Right lobe of liver (tissue), 6 donors: ENCODE measurements around the gene PPP1R14C. TPM values are rescaled to one million over a fixed set of nuclear protein-coding genes. Genes with fewer than 3 reads are reported as not detected.

ENCODE experiments used
- ATAC-seq, 4 donors: fragments of 200-7000 bp; cut with Tn5 transposase; one replicate each; pipeline ENCODE4 v1.9.1; 2020; ENCODE audit warnings: mild to moderate bottlenecking in 4 of 4, moderate library complexity in 4 of 4
- DNase-seq, 3 donors: peaks; one replicate each; pipeline ENCODE4 v3.0.0-alpha.2; 2020
- H3K27ac ChIP-seq, 3 donors: fragments of 200-600 bp; one replicate each; pipeline ENCODE4 v1.8.0; 2022
- H3K27me3 ChIP-seq, 2 donors: fragments of 200-600 bp; one replicate each; pipeline ENCODE4 v1.8.0; 2022
- H3K36me3 ChIP-seq, 4 donors: fragments of 200-600 bp; sonication (generic) in 1 of 4; one replicate each; pipeline versions ENCODE4 v1.5.1 to v1.8.0; 2017 to 2022; ENCODE audit warnings: control low read depth in 1 of 4
- H3K4me1 ChIP-seq, 4 donors: fragments of 200-600 bp; sonication (generic) in 1 of 4; one replicate each; pipeline versions ENCODE4 v1.5.1 to v1.8.0; 2017 to 2022; ENCODE audit warnings: control low read depth in 1 of 4
- H3K4me3 ChIP-seq, 3 donors: fragments of 200-600 bp; one replicate each; pipeline ENCODE4 v1.8.0; 2022
- H3K9me3 ChIP-seq, 4 donors: fragments of 200-600 bp; sonication (generic) in 1 of 4; one replicate each; pipeline versions ENCODE4 v1.5.1 to v1.8.0; 2017 to 2022; ENCODE audit warnings: control low read depth in 1 of 4
- POLR2A ChIP-seq: fragments of 450-650 bp; IDR thresholded peaks from one replicate; pipeline ENCODE4 v1.6.1; 2017; ENCODE audit warnings: antibody characterized with exemption, mild to moderate bottlenecking
- WGBS: methylation state at CpG from one replicate; pipeline ENCODE4 v1.1.6; 2018; ENCODE audit warnings: low coverage, low lambda C conversion rate; ENCODE audit not compliant: insufficient coverage; ENCODE audit errors: missing lambda C conversion rate; 5-methylcytosine and 5-hydroxymethylcytosine counted together
- intact Hi-C, 2 donors: fragments of 100-400 bp; cut with DNase I; formaldehyde crosslinking; loops; one replicate each; pipeline versions ENCODE4 v1.11.2 to v1.14.1; 2022
- total RNA-seq, 6 experiments: library from RNA; depleted of rRNA in 2 of 6; stranded (reverse); fragments of >200 nt in 2 of 6; fragmentation: NEBNext Ultra II Directional in 3 of 6; extraction: Animal tissue kit (Norgen Biotek cat#: 25700) in 3 of 6; gene quantifications; one replicate each; pipeline versions ENCODE4 v1.1.0 to v1.2.4, GENCODE V29; 2016 to 2023
- TF ChIP-seq, protein P1 (sequence below), 4 donors: fragments of 200-600 bp in 3 of 4; fragments of 450-650 bp in 1 of 4; IDR thresholded peaks; one replicate each; pipeline versions ENCODE4 v1.5.1 to v1.8.0; 2016 to 2022; ENCODE audit warnings: antibody characterized with exemption in 4 of 4, mild to moderate bottlenecking in 2 of 4
- donor health status: DM: no; HTN: yes; CAD: no.
- donor health status: DM: no; HTN: no; CAD: no.
- donor health status: DM: no; HTN: no; CAD: no.
- donor health status: DM: no; HTN: yes; CAD: no.
- donor health status: DM: no; HTN: yes; CAD: no.

Gene PPP1R14C
- total RNA-seq, 6 experiments from 2014 or later, result not detected

DNA sequence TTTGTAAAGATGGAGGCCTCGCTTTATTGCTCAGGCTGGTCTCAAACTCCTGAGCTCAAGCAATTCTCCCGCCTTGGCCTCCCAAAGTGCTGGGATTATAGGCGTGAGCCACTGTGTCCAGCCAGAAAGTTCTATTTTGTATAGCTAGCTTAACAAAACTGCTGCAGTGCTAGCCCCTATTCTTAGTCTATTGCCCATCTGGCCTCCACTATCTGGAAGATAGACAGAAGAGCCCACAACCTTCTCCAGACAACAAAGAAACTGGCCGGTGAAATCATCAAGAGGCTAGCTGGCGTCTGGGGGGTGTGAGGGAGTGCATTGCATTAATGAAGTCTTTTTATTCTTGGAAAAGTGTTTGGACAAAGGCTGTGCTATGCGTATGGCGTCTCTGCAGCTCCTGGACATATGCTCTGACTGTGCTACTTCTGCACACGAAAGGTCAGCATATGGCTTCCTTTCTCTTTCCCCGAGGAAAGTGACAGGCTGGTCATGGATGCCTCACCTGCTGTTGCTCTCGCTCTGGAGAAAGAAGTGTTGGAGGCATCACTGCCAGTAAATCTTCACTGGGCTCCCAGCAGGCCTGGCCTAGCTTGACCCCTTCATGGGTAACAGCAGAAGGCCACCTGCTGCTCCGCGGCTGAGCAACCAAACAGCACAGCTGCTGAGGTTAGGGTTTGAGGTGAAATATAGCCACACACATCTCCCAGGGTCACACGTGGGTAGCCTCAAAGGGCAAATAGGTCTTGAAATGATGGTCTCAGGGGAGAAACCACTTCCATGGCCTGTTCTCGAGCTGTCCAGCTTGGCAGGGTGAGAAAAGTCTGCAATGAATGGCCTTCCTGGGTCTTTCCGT lies 130.8 kb downstream of the PPP1R14C start:
- ATAC-seq, result no peak
- Histone ChIP-seq H3K27me3 (no peaks in the 10 kb centered on the region), H3K9me3 (no peaks in the 10 kb centered on the region), H3K36me3 (no peaks in the 10 kb centered on the region), H3K27ac (no peak overlapping the region), H3K4me1 (no peaks in the 10 kb centered on the region), H3K4me3 (no peak overlapping the region)
- no peak for DNase-seq
- TF ChIP-seq, protein P1, sequence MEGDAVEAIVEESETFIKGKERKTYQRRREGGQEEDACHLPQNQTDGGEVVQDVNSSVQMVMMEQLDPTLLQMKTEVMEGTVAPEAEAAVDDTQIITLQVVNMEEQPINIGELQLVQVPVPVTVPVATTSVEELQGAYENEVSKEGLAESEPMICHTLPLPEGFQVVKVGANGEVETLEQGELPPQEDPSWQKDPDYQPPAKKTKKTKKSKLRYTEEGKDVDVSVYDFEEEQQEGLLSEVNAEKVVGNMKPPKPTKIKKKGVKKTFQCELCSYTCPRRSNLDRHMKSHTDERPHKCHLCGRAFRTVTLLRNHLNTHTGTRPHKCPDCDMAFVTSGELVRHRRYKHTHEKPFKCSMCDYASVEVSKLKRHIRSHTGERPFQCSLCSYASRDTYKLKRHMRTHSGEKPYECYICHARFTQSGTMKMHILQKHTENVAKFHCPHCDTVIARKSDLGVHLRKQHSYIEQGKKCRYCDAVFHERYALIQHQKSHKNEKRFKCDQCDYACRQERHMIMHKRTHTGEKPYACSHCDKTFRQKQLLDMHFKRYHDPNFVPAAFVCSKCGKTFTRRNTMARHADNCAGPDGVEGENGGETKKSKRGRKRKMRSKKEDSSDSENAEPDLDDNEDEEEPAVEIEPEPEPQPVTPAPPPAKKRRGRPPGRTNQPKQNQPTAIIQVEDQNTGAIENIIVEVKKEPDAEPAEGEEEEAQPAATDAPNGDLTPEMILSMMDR (IDR thresholded peaks at IDR 0.05), result no peak
- TF ChIP-seq POLR2A, result no peak
- 68% methylated on average over 13 of the region's 15 CpGs for WGBS
- intact Hi-C loops, result no loop called here

DNA sequence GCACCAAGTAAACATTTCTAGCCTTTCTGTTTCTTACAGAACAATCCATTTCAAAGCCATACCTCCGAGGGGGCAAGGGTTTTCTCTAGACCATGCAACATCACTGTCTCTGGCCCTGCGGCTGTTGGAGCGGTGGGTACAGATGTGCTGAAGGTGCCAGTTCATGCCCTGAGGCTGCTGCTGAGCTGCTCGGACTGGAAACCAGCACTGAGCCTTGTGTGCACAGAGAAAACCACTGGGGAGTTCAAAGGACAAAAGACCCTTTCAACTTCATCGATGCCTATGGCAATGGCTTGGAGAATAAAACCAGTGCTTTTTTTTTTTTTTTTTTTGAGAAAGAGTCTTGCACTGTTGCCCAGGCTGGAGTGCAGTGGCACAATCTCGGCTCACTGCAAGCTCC lies 132.6 kb downstream of the PPP1R14C start:
- H3K27me3 ChIP-seq, result no peaks in the 10 kb centered on the region
- no peak overlapping the region for H3K27ac ChIP-seq
- DNase-seq (no peak), ATAC-seq (no peak)
- intact Hi-C loops, result no loop called here
- no peaks in the 10 kb centered on the region for H3K4me1 ChIP-seq
- H3K9me3 ChIP-seq, result no peaks in the 10 kb centered on the region
- TF ChIP-seq POLR2A, result no peak
- TF ChIP-seq, protein P1 (IDR thresholded peaks at IDR 0.05), result no peak
- WGBS, result 67% methylated on average over 3 of the region's 6 CpGs
- no peaks in the 10 kb centered on the region for H3K36me3 ChIP-seq
- no peak overlapping the region for H3K4me3 ChIP-seq

DNA sequence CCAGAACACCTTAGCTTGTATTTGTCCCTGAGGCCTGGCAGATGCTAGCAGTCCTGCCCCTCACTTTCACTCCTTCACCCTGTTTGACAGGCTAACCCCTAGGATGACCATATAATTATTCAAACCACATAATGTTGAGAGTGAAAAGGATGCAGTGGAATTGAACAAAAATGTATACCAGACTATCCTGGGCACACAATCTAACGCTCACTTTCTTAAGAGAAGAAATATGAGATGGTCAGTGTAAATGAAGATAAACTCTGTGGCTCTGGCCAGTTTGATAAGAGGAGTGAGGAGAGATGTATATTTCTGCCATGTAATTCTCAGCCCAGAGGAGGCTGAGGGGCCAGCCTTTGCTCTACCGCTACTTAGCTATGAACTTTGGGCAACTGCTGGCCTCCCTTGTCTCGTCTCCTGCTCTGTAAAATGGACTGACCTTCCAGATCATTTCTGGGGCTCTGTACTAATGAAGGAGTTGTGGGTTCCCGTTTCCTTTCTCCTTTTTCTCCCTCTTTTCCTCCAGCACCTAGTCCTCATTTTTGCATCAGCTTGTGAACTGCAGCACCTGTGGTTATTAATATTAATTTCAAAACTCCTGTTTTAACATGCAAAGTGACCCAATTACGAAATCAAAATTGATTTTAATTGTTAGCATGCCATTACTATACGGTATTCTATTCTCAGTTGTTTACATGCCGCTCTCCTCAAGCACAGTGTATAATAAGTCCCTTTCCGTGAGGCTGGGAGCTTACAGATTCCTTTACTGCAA lies 133.5 kb downstream of the PPP1R14C start:
- Histone ChIP-seq H3K9me3 (no peaks in the 10 kb centered on the region), H3K4me1 (no peaks in the 10 kb centered on the region), H3K27me3 (no peaks in the 10 kb centered on the region), H3K36me3 (no peaks in the 10 kb centered on the region), H3K4me3 (no peak overlapping the region), H3K27ac (no peak overlapping the region)
- ATAC-seq (no peak), DNase-seq (no peak)
- intact Hi-C loops, result no loop called here
- no peak for TF ChIP-seq POLR2A
- TF ChIP-seq, protein P1 (IDR thresholded peaks at IDR 0.05), result no peak
- WGBS, result 49% methylated on average over 6 of the region's 8 CpGs

DNA sequence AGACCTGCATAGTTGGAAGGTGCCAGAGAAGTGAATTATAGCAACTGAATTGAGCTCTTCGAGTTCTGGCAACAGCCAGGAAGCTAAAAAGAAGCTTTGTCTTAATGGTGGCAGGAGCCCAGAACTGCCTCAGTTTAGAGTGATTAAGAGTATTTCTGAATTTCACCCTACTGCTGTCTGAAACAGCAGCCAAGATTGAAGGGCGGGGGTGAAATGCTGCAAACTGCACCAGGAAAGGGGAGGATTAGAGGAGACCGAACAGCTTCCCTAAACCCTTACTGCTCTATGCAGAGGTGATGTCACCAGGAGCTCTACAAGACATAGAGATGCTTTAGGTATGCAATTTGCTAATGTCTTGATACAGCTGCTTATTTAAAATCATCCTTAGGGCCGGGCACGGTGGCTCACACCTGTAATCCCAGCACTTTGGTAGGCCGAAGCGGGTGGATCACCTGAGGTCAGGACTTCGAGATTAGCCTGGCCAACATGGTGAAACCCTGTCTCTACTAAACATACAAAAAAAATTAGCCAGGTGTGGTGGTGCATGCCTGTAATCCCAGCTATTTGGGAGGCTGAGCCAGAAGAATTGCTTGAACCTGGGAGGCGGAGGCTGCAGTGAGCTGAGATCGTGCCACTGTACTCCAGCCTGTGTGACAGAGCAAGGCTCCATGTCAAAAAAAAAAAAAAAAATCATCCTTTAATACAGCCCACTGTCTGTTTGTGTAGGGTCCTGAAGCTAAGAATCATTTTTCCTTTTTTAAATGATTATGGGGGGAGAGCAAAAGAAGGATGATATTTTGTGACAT lies 134.3 kb downstream of the PPP1R14C start:
- H3K27me3 ChIP-seq, result no peaks in the 10 kb centered on the region
- no peaks in the 10 kb centered on the region for H3K4me1 ChIP-seq
- no peak overlapping the region for H3K4me3 ChIP-seq
- intact Hi-C loops, result no loop called here
- ATAC-seq, result no peak
- TF ChIP-seq POLR2A, result no peak
- TF ChIP-seq, protein P1 (IDR thresholded peaks at IDR 0.05), result no peak
- 73% methylated on average over 6 of the region's 10 CpGs for WGBS
- DNase-seq, result no peak
- H3K36me3 ChIP-seq, result no peaks in the 10 kb centered on the region
- H3K9me3 ChIP-seq, result no peaks in the 10 kb centered on the region
- no peak overlapping the region for H3K27ac ChIP-seq
